Gastroesophageal sphincter (tissue), 4 donors: ENCODE data around the gene SERPINE2. TPM values are rescaled to one million over a fixed set of nuclear protein-coding genes. Genes with fewer than 3 reads are reported as not detected.

ENCODE experiments used
- ATAC-seq: fragments of 150-250 bp; one replicate; pipeline ENCODE4 v1.9.1; 2016; ENCODE audit warnings: mild to moderate bottlenecking, moderate library complexity
- H3K27ac ChIP-seq, 4 donors: fragments of 200-600 bp; sonication (generic) in 3 of 4; 1 replicate in 3 of 4; 2 replicates in 1 of 4; pipeline ENCODE4 v1.5.1; 2016 to 2019
- H3K27me3 ChIP-seq: fragments of 200-600 bp; sonication (generic); one replicate; pipeline ENCODE4 v1.5.1; 2019
- H3K36me3 ChIP-seq, 2 donors: fragments of 200-600 bp; sonication (generic); one replicate each; pipeline ENCODE4 v1.5.1; 2019; ENCODE audit warnings: control low read depth in 1 of 2
- H3K4me1 ChIP-seq, 3 donors: fragments of 200-600 bp; sonication (generic); 1 replicate in 2 of 3; 2 replicates in 1 of 3; pipeline ENCODE4 v1.5.1; 2016 to 2019; ENCODE audit warnings: control low read depth in 2 of 3
- H3K4me3 ChIP-seq, 2 donors: fragments of 200-600 bp; sonication (generic); one replicate each; pipeline ENCODE4 v1.5.1; 2019; ENCODE audit warnings: mild to moderate bottlenecking in 1 of 2, moderate library complexity in 1 of 2
- H3K9me3 ChIP-seq, 3 donors: fragments of 200-600 bp; sonication (generic); one replicate each; pipeline ENCODE4 v1.5.1; 2017 to 2019; ENCODE audit warnings: control low read depth in 2 of 3
- CTCF ChIP-seq, 4 experiments: fragments of 200-600 bp in 2 of 4; fragments of 450-650 bp in 2 of 4; sonication (generic) in 1 of 4; IDR thresholded peaks; one replicate each; pipeline ENCODE4 v1.5.1; 2017 to 2019; ENCODE audit warnings: antibody characterized with exemption in 4 of 4, mild to moderate bottlenecking in 2 of 4, moderate library complexity in 2 of 4
- EP300 ChIP-seq: sonication (generic); formaldehyde crosslinking; IDR thresholded peaks from one replicate; pipeline ENCODE4 v1.6.1; 2017; ENCODE audit warnings: antibody characterized with exemption, mild to moderate bottlenecking
- POLR2A ChIP-seq, 2 donors: fragments of 450-650 bp; IDR thresholded peaks; one replicate each; pipeline ENCODE4 v1.6.1; 2017; ENCODE audit warnings: antibody characterized with exemption in 2 of 2, mild to moderate bottlenecking in 2 of 2, moderate library complexity in 1 of 2
- POLR2AphosphoS5 ChIP-seq: sonication (generic); formaldehyde crosslinking; IDR thresholded peaks from one replicate; pipeline ENCODE4 v1.6.1; 2017; ENCODE audit warnings: antibody characterized with exemption
- WGBS, 2 donors: methylation state at CpG; one replicate each; pipeline ENCODE4 v1.1.5; 2018; ENCODE audit warnings: low coverage in 1 of 2; 5-methylcytosine and 5-hydroxymethylcytosine counted together
- total RNA-seq, 4 donors: library from RNA; depleted of rRNA; stranded (reverse); fragments of >200 nt; gene quantifications; one replicate each; pipeline ENCODE4 v1.1.0, GENCODE V29; 2016

Gene SERPINE2
- total RNA-seq, 4 donors from 2014 or later = 12.5 to 130 (median 48.6) TPM

- H3K36me3 ChIP-seq = no peaks in the 10 kb centered on the region
- no peak for TF ChIP-seq CTCF (IDR thresholded peaks at IDR 0.05)
- TF ChIP-seq EP300 = no peak
- no peak for TF ChIP-seq POLR2A (IDR thresholded peaks at IDR 0.05)
- TF ChIP-seq POLR2AphosphoS5 = no peak
- H3K4me3 ChIP-seq = no peak overlapping the region
- H3K27me3 ChIP-seq = no peaks in the 10 kb centered on the region
- H3K9me3 ChIP-seq = no peaks in the 10 kb centered on the region
- 75% methylated on average over 4 of the region's 4 CpGs; no CpG with 5 or more reads in 1 of the 2 donors for WGBS, 2 donors
- no peaks in the 10 kb centered on the region for H3K4me1 ChIP-seq
- no peak for ATAC-seq
- no peak overlapping the region for H3K27ac ChIP-seq
These were observed 14.8 kb downstream of the SERPINE2 start for GRCh38 chr2:224024270-224024669.

- 67 to 78% methylated on average over 1 of the region's 1 CpG for WGBS, 2 donors
These were observed 15.9 kb downstream of the SERPINE2 start for GRCh38 chr2:224023188-224023587.

GRCh38 chr2:224022486-224022885 is 16.6 kb downstream of the SERPINE2 start:
- no peaks in the 10 kb centered on the region for H3K27me3 ChIP-seq
- no peak overlapping the region for H3K4me3 ChIP-seq
- no peaks in the 10 kb centered on the region for H3K36me3 ChIP-seq
- no peaks in the 10 kb centered on the region for H3K4me1 ChIP-seq
- no peaks in the 10 kb centered on the region for H3K9me3 ChIP-seq
- H3K27ac ChIP-seq = no peak overlapping the region
- no peak for ATAC-seq
- TF ChIP-seq CTCF (IDR thresholded peaks at IDR 0.05) = no peak
- no peak for TF ChIP-seq POLR2AphosphoS5
- TF ChIP-seq POLR2A (IDR thresholded peaks at IDR 0.05) = no peak
- TF ChIP-seq EP300 = no peak

More at GRCh38 chr2:224023188-224023587, 15.9 kb downstream of the SERPINE2 start:
- Histone ChIP-seq H3K36me3 (no peaks in the 10 kb centered on the region), H3K27me3 (no peaks in the 10 kb centered on the region), H3K27ac (no peak overlapping the region), H3K9me3 (no peaks in the 10 kb centered on the region), H3K4me3 (no peak overlapping the region), H3K4me1 (no peaks in the 10 kb centered on the region)
- no peak for ATAC-seq
- TF ChIP-seq POLR2AphosphoS5 = no peak
- TF ChIP-seq CTCF (IDR thresholded peaks at IDR 0.05) = no peak
- TF ChIP-seq EP300 = no peak
- TF ChIP-seq POLR2A (IDR thresholded peaks at IDR 0.05) = no peak

- H3K27ac ChIP-seq = no peak overlapping the region
- no peak for ATAC-seq
- TF ChIP-seq EP300 = no peak
- no peak for TF ChIP-seq POLR2AphosphoS5
- no peak for TF ChIP-seq POLR2A (IDR thresholded peaks at IDR 0.05)
- TF ChIP-seq CTCF (IDR thresholded peaks at IDR 0.05) = no peak
- no peaks in the 10 kb centered on the region for H3K27me3 ChIP-seq
- no peaks in the 10 kb centered on the region for H3K4me1 ChIP-seq
- H3K9me3 ChIP-seq = no peaks in the 10 kb centered on the region
- H3K4me3 ChIP-seq = no peak overlapping the region
- WGBS, 2 donors = 87 to 89% methylated on average over 3 of the region's 3 CpGs
- no peaks in the 10 kb centered on the region for H3K36me3 ChIP-seq
These were observed 18.6 kb downstream of the SERPINE2 start for GRCh38 chr2:224020523-224020922.

GRCh38 chr2:224017957-224018356 is 21.1 kb downstream of the SERPINE2 start:
- H3K36me3 ChIP-seq = no peaks in the 10 kb centered on the region
- H3K4me3 ChIP-seq = no peak overlapping the region
- H3K9me3 ChIP-seq = no peaks in the 10 kb centered on the region
- WGBS, 2 donors = 66% methylated on average over 3 of the region's 4 CpGs; no CpG with 5 or more reads in 1 of the 2 donors
- no peaks in the 10 kb centered on the region for H3K27me3 ChIP-seq
- no peak overlapping the region for H3K27ac ChIP-seq
- no peak for TF ChIP-seq CTCF (IDR thresholded peaks at IDR 0.05)
- no peak for TF ChIP-seq POLR2AphosphoS5
- no peak for TF ChIP-seq EP300
- no peak for TF ChIP-seq POLR2A (IDR thresholded peaks at IDR 0.05)
- no peaks in the 10 kb centered on the region for H3K4me1 ChIP-seq
- no peak for ATAC-seq
